ENCODE measurements around the gene CCDC187.
"Not testable (repeated sequence)": the region's sequence is repeated elsewhere in the genome, so short reads cannot be mapped to it uniquely, and the experiment has no call there.

The CCDC187 gene

DNA sequence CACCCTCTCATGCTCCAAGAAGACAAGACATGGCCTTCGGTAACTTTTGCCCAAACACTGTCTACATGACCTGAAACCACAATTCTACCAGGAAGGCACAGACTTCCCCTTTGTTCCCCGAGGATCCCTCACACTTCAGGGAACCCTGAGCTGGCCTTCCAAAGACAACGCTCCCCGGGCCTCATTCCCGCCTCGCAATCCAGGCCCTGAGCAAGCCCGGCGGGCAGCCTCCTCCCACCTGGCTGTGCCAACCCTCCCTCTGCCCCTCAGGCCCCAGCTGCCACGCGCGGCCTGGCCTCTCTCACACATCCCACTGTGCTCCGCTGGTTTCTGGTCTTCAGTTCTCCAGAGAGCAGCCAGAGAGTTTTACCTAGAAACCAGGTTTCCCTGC is 65.6 kb downstream of the CCDC187 start:
- no peak for DNase-seq (ENCODE audit: low read depth)

DNA sequence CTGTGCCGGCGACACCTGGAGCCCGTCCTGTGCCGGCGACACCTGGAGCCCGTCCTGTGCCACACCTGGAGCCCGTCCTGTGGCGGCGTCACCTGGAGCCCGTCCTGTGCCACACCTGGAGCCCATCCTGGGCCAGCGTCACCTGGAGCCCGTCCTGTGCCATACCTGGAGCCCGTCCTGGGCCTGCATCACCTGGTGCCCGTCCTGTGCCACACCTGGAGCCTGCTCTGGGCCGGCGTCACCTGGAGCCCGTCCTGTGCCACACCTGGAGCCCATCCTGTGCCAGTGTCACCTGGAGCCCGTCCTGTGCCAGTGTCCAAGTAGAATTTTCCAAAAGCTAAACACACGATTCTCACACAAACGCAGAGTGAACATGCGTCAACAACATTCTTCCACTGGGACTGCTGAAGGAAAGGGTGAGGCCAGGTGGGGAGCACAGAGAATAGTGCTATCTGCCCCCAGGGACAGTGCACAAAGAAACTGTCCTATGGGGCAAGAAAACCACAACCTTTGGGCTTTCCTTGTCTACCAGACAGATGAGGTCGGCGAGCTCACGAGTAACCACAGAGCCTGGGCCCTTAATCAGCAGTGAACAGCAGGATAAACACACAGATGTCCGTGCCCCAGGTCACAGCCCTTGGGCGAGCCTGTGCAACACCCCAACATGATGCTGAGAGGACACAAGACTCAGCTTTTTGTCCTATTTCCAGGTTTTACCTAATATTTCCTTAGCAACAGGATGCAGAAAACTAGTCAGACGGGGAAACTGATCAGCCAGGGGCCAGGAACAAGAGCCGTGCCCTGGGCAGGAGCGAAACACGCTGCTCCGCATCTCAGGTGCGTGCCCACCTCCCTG is 66.2 kb downstream of the CCDC187 start:
- no peak for DNase-seq (ENCODE audit: low read depth)

DNA sequence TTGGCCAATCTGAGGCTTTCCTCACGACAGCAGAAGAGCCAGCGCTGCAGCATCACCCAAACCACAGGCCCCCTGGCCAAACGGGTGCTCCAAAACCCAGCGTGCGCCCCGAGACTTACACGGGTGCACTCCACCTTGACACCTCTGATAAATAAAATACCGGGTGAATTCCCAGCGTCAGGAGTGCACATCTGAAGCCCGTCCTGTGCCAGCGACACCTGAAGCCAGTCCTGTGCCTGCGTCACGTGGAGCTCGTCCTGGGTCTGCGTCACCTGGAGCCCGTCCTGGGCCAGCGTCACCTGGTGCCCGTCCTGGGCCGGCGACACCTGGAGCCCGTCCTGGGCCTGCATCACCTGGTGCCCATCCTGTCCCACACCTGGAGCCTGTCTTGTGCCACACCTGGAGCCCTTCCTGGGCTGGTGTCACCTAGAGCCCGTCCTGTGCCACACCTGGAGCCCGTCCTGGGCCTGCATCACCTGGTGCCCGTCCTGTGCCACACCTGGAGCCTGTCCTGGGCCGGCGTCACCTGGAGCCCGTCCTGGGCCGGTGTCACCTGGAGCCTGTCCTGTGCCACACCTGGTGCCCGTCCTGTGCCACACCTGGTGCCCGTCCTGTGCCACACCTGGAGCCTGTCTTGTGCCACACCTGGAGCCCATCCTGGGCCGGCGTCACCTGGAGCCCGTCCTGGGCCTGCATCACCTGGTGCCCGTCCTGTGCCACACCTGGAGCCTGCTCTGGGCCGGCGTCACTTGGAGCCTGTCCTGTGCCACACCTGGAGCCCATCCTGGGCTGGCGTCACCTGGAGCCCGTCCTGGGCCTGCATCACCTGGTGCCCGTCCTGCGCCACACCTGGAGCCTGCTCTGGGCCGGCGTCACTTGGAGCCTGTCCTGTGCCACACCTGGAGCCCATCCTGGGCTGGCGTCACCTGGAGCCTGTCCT is 67.2 kb downstream of the CCDC187 start:
- DNase-seq (ENCODE audit: low read depth): not testable (repeated sequence)

DNA sequence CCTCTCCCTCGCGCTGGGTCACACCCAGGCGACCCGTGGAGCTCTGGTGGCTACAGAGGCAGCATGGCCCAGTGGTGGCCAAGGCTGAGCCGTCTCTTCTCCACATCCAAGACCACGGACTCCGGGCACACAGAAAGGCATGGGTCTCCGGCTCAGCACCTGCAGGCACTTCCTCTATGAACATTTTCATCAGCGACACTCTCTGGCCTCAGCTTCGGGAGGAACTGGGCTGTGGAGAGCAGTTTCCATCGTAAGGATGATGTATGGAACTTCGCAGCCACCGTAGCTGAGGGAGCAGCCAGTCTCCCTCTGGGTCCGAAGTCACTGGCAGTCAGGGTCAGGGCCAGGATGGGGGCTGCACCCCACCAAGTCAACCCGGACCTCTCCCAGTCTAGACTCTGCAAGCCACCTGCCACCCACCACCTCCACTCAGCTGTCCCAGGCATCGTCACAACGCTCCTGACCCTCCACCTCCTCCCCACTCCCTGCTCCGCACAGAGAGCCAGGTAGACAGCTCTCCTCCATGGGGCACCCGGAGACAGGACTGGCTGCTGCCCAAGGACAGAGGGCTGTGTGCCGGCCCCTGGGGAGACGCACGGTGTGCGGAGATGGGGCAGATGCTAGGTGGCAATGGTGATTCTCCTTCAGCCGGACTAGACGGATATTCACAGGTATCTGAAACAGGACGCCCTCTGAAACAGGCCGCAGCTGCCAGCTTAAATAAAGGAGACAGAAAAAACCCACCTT is 68.0 kb downstream of the CCDC187 start:
- DNase-seq (ENCODE audit: low read depth): no peak

DNA sequence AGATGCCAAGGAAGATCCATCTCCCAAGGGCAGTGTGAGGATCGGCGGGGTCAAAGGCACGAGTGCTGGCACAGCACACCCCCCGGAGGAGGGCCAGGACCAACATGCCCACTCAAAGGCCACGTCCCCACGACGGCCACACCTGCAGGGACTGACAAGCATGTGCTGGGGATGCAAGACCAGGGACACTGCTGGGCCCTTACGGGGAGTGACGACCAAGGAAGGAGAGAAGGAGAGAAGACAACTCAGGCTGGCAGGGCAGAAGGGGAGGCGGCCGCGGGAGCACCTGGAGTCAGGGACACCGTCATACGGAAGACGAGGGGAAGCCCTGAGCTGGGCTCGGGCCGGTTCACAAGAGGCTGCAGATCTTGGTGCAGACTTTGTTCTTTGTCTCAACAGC is 68.7 kb downstream of the CCDC187 start:
- DNase-seq (ENCODE audit: low read depth): no peak

DNA sequence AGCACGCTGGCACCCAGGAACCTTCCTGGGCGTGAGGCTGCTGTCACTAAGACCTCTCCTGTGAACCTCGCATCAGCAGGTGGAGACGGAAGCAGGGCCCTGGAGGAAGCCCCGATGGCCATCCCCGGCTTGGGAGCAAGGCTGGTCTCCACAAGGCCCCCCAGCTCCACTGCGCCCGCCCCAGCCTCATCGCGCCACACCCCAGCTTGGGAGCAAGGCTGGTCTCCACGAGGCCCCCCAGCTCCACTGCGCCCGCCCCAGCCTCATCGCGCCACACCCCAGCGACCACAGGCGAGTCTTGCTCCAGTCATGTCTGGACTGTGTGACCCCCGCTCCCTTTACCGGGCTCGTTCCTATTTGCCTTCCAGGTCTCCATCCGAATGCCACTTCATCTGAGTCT is 69.3 kb downstream of the CCDC187 start:
- DNase-seq (ENCODE audit: low read depth): no peak

DNA sequence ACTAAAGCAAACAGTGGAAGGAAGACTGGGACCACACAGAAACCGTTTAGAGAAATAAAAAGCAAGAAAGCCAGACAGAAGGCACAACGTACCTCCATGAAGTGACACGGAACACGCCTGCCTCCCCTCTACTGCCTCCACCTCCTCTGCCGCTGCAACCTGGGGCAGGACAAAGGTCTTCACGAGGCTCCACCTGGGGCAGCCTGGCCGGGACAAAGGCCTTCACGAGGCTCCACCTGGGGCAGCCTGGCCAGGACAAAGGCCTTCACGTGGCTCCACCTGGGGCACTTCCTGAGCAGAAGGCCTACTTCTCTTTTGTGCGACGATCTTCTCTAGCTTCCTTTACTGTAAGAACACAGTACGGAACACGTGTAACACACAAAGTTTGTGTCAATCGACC is 70.0 kb downstream of the CCDC187 start:
- no peak for DNase-seq (ENCODE audit: low read depth)

DNA sequence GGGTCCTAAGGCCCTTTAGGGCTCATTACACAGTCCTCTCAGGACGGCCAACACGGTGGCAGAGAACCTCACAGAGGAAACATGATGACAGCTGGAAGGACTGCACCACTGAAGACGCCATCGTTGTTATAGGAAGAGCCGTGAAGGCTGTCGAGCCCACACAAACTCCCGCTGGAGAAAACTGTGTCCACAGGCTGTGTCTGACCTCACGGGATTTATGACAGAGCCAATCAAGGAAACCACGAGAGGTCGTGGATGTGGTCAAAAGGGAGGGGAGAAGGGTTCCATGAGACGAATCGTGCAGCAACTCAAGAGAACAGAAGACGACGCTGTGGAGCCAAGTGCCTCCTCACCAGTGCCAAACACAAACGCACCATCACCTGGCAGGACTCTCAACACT is 70.5 kb downstream of the CCDC187 start:
- DNase-seq (ENCODE audit: low read depth): no peak

DNA sequence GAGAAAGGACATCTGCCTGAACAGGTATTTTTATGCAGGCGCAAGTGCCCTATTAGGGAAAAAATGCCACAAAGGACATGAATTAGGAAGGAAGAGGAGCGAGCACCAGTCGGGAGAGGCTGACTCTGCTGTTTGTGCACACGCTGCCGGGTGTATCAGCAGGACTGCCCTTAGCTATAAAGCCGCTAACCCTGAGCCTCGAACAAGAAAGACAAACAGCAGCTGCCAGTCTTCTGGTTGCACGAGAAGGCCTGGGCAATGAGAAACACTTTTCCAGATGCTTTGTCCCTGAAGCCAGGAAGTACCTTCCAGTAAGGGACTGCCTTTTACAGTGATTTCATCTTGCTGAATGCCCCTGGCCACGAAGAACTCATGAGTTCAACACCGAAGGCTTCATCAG is 70.9 kb downstream of the CCDC187 start:
- no peak for DNase-seq (ENCODE audit: low read depth)

DNA sequence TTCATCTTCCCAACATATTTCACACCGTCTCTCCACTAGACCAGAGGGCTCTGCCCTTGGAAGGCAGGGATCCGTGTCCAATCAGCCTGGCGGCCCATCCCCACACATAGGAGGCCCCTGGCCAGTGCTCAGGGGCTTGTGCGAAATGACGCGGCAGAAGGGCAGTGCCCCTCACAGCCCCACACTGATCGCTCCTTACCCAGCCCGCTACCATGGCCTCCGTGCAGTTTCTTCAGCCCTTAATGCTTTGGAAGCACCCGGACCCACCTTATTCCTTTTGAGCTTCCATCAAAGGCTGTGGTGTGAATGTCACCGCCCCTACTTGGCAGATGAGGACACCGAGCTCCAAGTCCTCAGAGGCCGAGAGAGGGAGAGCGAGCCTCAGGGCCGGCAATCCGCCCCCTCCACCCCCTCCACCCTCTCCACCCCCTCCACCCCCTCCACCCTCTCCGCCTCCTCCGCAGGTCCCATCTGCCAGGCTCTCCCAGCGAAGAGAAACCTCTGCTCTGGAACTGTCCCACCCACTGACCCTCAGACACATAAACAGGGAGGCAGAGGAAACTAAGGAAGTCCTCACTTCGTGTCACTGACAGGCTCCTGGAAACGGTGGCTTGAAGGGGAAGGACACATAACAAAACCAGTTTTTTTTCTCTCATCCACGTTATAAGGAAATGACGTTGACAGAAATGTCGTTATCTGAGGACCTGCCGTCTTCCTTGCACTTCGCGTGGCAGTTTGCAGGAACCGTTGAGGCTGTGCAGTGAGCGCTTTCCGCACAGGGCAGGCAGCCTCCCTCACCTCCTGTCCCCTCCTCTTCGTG is 72.2 kb downstream of the CCDC187 start:
- DNase-seq (ENCODE audit: low read depth): no peak

DNA sequence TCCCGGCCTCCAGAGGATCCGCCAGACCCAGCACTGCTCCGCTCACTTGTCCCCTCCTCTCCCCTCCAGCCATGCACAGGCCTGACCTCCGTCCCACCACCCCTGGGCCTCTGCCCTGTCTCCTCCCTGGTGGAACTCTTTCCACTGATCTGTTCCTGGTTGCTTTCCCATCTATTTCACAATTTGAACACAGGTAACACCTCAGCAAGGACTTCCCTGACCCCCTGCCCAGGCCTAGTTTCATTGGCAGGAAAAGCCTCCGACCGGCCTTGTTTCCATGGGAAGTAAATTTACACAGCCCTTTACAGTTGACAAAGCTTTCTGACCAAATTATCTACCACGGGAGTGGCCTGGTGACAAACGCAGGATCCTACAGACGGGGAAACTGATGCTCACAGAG is 73.1 kb downstream of the CCDC187 start:
- no peak for DNase-seq (ENCODE audit: low read depth)

DNA sequence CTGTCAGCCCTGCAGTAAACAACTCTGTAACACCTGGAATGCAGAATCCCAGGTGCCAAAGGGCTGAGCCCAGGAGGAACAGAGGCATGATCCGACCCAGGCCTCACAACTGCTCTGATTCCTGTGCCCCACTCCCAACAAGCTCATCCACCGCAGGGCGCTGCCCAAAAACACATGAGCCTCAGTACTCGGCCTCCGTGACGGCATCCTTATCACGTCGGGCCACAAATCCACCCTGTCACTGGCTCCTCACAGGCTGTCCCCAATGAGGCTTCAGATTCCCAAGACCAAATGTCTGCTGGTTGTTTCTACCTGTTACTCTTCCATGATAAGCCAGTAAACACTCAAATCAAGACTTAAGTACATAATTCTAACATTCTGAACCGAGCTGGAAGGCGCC is 73.5 kb downstream of the CCDC187 start:
- no peak for DNase-seq (ENCODE audit: low read depth)

DNA sequence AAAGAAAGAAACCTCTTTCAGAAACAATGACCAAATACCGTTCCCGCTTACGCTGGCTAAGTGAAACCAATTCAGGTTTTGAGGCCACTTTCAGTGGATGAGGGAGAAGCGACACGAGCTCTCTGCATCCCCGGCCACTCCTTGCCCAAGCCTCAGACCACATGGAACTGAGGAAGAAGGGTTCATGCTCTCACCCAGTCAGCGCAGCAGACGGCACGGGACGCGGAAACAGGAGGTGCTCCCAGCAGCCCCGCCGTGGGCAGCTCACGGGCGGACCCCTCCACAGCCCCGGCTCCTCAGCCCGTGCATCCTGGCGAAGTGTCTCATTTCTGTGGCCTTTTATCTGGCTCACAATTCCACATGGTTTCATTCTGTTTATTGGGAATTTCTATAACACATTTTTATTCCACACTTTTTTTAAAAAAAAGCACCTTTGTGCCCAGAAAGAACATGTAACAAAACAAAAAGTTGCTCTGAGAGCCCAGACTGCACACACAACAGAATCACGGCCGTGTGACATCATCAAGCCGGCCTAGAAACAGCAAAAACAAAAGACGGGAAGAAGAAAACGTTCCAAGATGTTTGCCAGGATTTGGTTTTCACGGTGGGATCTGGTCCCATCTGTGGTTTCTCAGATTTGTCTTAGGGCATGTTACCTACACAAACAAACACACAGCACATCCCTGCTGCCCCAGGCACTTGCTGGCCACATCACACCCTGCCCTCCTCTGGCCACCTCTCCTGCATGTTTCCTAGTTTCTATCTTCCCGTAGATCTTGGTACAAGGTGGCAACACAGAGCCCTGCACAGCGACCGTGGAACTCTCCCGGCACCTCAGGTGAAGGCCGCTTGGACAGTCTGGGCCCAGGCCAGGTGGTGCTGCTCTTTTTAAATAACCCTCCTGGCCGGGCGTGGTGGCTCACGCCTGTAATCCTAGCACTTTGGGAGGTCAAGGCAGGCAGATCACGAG is 74.5 kb downstream of the CCDC187 start:
- DNase-seq (ENCODE audit: low read depth): no peak

DNA sequence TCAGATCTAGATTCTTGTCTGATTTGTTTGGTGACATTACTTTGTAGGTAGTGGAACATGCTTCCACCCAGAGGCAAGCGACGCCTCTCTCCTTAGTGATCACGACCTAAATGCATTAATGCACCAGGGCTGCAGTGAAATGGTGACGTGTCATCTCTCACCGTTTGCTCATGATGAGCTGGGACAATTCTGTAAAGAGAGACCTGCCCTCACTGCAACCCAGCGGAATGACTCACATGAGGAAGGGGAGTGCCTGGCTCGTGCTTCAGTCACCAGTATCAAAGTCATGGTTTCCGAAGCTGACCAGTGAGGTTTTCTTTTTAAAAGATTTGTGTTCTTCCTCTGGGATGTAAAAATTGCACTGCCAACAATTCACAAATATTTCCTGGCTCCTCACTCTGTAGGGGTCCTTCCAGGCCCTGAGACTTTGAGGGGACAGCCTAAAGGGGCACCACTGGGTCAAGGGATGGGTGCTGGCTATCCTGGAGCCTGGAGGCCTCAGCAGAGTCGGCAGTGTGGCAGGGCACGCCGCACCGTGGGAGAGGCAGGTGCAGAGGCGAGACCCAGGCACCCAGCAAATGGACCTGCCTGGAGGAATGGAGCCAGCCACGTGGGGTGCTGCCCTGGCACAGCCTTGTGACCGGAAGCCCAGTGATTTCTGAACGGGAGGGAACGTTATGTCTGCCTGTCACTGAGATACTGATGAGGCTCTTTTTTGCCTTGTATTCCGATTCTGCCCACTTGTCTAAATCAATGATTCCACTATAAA is 75.6 kb downstream of the CCDC187 start:
- DNase-seq (ENCODE audit: low read depth): peak; percentile 68

DNA sequence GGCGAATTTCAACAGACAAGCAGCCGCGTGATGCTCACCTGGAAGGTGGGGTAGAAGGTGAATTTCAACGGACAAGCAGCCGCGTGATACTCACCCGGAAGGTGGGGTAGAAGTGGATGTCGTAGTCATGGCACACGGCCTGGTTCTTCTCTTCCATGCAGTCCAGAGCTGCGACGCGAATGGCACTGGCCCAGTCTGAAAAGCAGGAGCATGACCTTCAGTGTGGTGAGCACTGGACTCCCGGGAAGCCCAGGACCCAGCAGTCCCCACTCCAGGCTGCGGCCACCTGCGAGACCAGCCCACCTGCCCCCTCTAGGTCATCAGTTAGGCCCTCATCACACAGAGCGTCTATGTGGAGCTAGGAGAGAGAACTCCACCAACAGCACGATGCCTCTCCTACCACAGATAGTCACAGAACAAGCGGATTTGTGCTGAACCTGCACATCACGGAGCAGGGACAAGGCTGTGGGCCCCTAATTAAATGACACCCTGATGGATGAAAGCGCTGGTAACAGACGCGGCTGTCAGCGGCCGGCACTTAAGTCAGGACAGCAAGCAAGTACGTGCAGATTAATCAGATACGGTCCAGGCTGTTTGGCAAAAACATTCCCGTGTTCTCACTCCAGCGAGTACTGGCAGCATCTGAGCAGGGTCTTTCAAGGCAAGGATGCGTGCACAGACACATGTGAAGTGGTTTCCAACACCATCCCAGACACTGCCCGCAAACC is 77.0 kb downstream of the CCDC187 start:
- DNase-seq (ENCODE audit: low read depth): no peak

DNA sequence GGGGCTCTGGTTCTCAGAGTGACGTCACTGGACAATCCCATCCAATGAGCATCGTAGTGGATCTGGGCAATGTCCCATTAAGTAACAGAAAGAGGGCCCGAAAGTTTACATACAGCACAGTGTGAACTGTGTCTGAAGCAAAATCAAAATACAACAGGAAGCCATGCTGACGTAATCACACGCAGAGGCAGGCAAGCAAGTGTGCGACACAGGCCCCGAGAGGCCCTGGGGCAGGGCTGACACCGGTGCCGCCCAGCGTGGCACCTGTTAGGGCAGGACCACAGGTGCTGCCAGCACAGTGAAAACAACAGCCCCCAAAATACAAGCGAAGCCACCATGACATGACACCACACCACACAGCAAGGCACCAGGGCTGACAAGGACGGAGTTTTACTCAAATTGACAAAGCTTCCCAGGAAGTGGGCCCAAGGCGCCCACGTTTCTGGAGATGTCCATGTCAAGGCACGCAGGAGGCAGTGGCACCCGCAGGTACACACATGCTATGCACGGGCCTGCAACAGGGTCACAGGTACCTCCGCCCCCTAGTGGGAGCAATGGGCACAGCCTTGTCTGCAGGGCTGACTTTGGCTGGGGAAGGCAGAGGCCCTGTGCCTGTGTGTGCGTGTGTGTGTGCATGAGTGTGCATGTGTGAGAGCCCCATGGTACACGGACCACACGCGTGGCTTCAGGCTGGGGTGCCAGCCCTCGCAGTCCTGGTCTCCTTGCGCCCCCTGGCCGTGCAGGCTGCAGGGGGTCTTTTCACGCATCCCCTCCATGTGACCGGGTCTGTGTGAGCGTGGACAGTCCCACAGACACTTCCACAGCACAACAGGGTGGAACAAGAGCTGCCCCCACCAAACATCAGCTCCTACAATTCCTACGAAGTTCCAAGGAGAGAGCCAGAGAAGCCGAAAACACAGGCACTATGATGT is 77.9 kb downstream of the CCDC187 start:
- DNase-seq (ENCODE audit: low read depth): peak; percentile 45

DNA sequence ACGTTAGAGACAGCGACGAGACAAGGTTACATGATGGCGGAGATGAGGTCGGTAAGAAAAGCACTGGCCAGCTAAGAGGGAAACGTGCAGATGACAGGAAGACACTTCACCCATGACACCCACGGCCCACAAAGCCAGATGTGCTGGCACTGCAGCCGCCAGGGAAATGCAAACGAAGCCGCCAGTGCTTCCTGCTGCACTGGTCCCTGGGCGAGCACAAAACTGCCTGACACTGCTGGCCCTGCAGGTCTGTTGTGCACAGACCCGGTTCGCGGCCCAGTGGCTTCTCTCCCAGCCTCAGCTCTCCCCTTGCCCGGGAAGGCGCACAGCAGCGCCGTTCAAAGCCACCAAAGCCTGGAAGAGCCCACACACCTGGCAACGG is 78.5 kb downstream of the CCDC187 start:
- no peak for DNase-seq (ENCODE audit: low read depth)
